GM18499 (cell line): Measurements from ENCODE around the gene TBC1D10A.

Experiments
- ATAC-seq: cut with Tn5 transposase; IDR thresholded peaks from one replicate; pipeline ENCODE4 v1.9.1; 2021; ENCODE audit warnings: moderate number of reproducible peaks; ENCODE audit not compliant: insufficient read depth, unreplicated experiment

TBC1D10A gene, protein sequence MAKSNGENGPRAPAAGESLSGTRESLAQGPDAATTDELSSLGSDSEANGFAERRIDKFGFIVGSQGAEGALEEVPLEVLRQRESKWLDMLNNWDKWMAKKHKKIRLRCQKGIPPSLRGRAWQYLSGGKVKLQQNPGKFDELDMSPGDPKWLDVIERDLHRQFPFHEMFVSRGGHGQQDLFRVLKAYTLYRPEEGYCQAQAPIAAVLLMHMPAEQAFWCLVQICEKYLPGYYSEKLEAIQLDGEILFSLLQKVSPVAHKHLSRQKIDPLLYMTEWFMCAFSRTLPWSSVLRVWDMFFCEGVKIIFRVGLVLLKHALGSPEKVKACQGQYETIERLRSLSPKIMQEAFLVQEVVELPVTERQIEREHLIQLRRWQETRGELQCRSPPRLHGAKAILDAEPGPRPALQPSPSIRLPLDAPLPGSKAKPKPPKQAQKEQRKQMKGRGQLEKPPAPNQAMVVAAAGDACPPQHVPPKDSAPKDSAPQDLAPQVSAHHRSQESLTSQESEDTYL

GRCh38 chr22:30326706-30327362 is at the start of gene TBC1D10A:
TBC1D10A (minus strand) TSS chr22:30326941; CDS start chr22:30326881, 60 bp downstream.
- peak; percentile 78 for ATAC-seq

- ATAC-seq = no peak
Observed at GRCh38 chr22:30375312-30375849, 48.6 kb upstream of the TBC1D10A start.

DNA sequence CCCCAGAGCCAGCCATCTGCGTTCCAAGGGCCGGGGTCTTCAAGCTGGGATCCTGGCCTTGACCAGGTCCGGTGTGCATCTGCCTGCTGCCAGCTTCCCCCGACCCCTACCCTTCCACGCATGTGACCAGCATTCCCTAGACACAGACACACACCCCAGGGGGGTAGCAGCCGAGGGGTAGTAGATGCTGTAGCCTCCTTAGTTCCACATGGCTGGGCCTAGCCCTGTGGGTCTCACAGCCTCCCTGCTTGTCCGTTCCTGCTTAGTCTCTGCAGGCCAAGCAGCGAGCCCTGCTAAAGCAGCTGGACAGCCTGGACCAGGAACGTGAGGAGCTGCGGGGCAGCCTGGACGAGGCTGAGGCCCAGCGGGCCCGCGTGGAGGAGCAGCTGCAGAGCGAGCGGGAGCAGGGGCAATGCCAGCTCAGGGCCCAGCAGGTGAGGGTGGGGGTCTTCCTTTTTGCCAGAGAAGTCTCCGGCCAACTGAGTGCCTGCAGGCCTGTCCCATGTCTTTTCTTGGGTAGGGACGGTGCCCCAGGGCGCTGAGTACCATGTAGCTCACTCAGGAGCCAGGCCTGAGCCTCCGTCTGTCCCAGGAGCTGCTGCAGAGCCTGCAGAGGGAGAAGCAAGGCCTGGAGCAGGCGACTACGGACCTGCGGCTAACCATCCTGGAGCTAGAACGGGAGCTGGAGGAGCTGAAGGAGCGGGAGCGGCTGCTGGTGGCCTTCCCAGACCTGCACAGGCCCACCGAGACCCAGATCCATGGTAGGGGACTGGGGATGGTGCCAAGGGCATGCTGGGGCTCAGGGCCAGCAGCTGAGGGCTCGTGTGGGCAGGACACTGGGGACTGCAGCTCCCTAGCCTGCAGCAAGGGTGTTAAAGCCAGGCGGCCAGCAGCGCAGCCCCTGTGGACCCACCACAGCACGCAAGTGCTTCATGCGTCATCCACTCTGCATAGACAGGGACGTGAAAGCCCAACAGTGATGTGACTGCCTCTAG is 46.9 kb upstream of the TBC1D10A start:
- ATAC-seq = no peak

DNA sequence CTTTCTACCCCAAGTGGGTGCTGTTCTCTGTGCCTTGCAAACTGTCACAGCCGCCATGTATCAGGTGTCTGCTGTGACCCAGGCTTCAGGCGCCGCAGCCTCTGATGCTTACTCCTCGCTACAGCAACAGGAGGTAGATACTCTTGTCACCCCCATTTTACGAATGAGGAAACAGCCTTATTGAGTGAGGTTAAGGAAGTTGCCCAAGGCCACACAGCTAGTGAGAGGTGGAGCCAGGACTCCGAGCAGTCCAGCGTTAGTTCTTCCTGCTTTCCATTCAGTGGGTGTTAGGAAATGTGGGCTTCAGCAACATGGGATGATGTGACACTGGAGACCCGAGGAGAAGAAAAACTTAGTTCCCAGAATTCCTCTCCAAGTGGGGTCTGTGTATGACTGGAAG is 46.2 kb upstream of the TBC1D10A start:
- ATAC-seq = no peak

- no peak for ATAC-seq
Observed at GRCh38 chr22:30371981-30372380, 45.2 kb upstream of the TBC1D10A start.

DNA sequence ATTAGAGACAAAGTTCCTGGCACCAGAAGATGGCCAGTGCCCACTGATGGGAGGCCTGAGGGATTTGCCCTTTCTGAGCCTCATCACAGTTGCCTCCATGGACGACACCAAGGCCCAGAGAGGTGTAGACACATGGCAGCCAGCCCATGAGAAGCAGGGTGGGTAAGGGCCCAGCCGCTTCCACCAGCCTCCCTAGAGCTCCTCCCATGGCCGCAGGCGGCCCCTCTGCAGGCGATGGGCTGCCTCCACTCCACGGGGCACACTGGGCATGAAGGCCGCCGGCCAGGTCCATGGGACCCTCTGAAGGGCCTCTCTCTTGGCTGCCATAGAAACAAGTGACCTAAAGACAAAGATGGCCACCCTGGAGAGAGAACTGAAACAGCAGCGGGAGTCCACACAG is 44.6 kb upstream of the TBC1D10A start:
- ATAC-seq = no peak

GRCh38 chr22:30370641-30371230 is 44.0 kb upstream of the TBC1D10A start:
- ATAC-seq = no peak

DNA sequence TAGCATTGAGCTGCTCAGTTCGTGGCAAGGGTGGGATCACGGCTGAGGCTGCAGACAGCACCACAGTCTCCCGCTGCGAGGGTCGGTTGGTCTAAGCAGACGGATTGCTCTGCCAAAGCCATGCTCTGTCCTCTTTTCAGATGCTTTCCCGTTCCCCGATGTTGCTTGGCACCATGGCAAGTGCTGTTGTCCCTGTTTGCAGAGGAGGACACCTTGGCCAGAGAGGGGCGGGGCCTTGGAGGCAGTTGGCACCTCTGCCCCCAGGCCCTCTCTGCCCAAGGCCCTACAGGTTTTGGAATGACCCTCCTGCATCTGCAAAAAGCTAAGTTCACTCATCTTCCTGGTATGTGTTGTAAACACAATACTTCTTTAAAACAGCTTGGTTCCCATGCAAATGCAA is 41.7 kb upstream of the TBC1D10A start:
- no peak for ATAC-seq

- ATAC-seq = no peak
Observed at GRCh38 chr22:30365891-30366290, 39.1 kb upstream of the TBC1D10A start.

DNA sequence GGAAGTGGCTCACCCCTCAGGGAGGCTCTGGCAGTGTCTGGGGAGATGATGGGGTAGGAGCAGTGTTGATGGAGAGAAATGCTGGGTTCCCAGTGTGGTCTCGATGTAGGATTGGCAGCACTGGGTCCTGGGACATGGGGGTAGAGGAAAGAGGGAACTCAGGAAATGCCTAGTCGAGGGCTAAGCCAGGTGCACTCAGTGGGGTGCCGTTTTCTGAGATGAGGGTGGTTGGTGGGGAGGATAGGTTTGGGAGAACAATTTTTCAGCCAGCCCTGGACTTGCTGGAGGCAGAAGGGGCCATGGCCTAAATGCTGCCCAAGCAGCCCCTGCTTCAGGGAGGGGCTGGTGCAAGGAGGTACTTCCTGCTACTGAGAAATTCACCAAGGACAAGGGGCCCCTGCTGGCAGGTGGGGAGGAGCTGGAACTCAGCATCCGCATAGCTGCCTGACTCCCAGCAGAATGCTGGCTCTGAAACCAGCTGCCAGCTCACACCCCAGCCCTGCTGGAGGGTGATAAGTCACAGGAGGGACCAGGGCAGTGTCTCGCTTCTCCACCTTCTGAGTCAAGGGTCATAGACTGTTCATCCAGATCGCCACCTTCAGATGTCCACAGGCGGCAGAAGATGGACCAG is 36.0 kb upstream of the TBC1D10A start:
- no peak for ATAC-seq

DNA sequence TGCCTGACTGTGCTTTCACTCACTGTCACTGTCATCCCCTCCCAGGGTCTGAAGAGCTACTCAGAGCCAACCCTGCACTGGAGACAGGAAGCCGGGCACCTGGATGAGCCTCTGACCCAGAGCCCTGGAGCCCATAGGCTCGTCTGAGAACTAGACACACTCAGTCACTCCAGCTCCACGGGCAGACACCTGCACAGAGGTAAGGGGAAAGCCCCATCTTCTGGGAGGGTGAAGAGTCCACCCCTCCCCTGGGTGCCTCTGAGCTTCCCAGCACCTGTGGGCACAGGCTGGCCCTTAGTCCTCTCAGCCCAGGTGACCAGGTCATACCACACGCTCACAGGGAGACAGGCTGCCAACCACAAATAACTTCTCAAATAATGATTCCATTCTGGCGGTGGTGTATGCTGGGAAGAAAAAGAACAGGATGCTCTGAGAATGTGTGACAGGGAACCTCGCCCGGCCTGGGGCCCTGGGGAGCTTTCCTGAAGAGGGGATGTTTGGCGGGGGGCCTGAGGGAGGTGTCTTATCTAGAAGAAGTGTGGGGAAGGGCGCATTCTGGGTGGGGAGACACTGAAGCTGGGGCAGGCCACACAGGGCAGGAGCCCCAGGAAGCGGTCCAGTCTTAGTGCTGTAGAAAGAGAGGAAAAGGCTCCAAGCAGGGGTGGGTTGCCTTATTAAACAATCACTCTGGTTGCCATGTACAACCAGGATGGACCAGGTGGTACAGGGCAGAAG is 35.3 kb upstream of the TBC1D10A start:
- ATAC-seq = no peak

DNA sequence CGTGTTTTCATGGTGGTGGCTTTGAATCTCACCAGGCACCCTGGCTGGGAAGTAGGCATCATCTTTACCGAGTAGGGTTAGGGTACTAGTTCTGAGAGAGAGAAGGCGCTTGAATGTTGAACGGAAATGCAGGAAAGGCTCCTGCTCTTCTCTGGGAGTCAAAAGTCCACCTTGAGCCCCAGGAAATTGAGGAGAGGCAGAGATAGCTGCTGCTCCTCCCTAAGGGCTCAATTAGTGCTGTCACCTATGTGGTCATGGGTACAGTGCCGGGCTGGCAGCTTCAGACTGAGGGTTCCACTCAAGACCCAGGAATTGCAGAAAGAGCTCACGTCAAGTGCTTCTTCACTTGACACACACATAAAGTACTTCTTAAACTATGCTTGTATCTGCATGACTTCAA is 31.8 kb upstream of the TBC1D10A start:
- ATAC-seq = no peak

- no peak for ATAC-seq
Observed at GRCh38 chr22:30357650-30358215, 31.0 kb upstream of the TBC1D10A start.

DNA sequence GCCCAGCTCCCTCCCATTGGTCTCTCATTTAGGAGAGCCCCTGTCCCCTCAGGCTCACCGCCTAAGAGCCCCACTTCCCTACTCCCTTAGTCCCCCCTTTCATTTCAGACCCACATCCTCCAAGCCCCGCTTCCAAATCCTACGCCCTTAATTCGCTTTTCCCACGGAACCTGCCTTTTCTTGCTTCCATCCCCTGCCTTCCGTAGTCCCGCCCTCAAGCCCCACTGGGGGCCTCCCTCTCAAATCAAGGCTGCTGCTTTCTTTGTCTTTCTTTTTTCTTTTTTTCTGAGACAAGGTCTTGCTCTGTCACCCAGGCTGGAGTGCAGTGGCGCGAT is 30.5 kb upstream of the TBC1D10A start:
- no peak for ATAC-seq

DNA sequence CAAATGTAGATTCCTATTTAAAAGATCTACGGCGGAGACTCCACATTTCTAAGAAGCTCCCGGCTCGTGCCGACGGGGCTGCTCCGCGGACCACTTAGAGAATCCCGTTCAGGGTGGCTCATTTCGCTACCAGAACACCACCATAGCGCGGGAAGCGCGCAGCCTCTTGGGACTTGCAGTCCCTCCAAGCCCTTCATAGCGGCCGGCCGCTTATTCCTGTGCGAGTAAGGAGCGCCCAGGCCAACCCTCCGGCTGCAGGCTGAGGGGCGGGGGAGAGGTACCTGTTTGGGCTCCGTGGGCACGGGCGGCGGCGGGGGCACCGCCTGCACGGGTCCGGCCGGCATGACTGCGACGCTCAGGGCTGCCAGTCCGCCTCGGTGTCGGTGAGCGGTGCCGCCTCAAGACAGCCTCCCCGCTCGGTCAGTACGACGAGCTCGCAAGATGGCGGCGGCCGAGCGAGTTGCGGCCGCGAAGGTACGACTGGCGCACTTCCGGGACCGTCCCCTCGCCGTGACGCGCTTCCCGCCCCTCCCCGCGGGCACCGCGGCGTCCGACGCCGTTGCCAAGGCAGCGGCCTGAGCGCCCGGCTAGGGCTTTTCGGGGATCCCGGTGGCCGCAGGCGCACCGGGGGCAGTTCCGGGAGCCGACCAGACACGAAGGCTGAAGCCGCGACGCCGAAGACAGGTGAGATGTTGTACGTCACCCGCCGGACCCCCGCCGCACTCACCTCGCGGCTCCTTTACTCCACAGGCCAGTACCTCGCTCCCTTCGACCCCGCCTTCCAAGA is 29.9 kb upstream of the TBC1D10A start, which contains the start of the genes CCDC157 and SF3A1:
Gene CCDC157, plus strand, starts transcription at position 559 of the 787 bp plus-strand sequence. CDS start 8,994 bp downstream, outside the sequence.
Gene SF3A1, minus strand, starts transcription at position 446 of the 787 bp plus-strand sequence. Its CDS starts 102 bp downstream, at position 344.
- ATAC-seq = peak; percentile 58

GRCh38 chr22:30354644-30355043 is 27.9 kb upstream of the TBC1D10A start:
- ATAC-seq = no peak

- no peak for ATAC-seq
Observed at GRCh38 chr22:30351226-30351625, 24.5 kb upstream of the TBC1D10A start.
